ENCODE measurements around the gene TIPARP.

Gene TIPARP

DNA sequence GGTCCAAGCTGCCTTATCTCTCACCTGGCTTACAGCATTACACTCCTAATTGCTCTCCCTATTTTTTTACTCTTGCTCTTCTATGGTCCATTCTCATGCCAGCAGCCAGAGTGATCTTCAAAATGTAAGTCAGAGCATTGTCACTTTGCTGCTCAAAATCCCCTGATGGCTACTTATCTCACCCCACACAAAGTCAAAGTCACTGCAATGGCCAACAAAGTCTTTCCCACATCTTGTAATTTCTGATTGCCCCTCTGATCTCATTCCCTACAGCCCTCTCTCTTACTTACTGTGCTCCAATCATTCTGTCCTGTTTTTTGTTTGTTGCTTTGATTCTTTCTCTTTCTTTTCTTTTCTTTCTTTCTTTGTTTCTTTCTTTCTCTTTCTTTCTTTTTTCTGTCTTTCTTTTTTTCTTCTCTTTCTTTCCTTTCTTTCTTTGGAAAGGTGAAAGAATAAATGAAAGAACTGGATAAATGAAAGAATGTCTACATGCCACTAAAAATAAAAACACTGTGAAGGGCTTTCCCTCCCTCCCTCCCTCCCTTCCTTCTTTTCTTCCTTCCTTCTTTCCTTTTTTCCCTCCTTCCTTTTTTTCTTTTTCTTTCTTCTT lies 34.9 kb upstream of the TIPARP start:
- TF ChIP-seq, protein P1, sequence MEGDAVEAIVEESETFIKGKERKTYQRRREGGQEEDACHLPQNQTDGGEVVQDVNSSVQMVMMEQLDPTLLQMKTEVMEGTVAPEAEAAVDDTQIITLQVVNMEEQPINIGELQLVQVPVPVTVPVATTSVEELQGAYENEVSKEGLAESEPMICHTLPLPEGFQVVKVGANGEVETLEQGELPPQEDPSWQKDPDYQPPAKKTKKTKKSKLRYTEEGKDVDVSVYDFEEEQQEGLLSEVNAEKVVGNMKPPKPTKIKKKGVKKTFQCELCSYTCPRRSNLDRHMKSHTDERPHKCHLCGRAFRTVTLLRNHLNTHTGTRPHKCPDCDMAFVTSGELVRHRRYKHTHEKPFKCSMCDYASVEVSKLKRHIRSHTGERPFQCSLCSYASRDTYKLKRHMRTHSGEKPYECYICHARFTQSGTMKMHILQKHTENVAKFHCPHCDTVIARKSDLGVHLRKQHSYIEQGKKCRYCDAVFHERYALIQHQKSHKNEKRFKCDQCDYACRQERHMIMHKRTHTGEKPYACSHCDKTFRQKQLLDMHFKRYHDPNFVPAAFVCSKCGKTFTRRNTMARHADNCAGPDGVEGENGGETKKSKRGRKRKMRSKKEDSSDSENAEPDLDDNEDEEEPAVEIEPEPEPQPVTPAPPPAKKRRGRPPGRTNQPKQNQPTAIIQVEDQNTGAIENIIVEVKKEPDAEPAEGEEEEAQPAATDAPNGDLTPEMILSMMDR (IDR thresholded peaks at IDR 0.05; ENCODE audit: borderline replicate concordance, insufficient read depth, low read depth, low read length), result no peak
- H3K4me3 ChIP-seq (ENCODE audit: low read depth, low read length), result no peak overlapping the region

DNA sequence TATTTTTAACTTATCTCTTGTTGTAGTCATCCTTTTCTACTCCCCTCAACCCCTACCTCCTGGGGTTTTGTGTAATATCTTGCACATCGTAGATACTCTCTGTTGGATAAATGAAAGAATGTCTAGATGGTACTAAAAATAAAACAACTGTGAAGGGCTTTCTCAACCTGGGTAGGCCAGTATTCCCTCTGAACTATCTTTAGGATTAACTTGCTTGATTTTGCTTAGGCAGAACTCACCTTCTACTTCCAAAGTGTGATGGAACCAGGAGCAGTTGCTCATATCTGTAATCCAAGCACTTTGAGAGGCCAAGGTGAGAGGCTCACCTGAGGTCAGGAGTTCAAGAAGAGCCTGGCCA lies 32.8 kb upstream of the TIPARP start:
- TF ChIP-seq, protein P1 (IDR thresholded peaks at IDR 0.05; ENCODE audit: borderline replicate concordance, insufficient read depth, low read depth, low read length), result no peak
- no peak overlapping the region for H3K4me3 ChIP-seq (ENCODE audit: low read depth, low read length)

DNA sequence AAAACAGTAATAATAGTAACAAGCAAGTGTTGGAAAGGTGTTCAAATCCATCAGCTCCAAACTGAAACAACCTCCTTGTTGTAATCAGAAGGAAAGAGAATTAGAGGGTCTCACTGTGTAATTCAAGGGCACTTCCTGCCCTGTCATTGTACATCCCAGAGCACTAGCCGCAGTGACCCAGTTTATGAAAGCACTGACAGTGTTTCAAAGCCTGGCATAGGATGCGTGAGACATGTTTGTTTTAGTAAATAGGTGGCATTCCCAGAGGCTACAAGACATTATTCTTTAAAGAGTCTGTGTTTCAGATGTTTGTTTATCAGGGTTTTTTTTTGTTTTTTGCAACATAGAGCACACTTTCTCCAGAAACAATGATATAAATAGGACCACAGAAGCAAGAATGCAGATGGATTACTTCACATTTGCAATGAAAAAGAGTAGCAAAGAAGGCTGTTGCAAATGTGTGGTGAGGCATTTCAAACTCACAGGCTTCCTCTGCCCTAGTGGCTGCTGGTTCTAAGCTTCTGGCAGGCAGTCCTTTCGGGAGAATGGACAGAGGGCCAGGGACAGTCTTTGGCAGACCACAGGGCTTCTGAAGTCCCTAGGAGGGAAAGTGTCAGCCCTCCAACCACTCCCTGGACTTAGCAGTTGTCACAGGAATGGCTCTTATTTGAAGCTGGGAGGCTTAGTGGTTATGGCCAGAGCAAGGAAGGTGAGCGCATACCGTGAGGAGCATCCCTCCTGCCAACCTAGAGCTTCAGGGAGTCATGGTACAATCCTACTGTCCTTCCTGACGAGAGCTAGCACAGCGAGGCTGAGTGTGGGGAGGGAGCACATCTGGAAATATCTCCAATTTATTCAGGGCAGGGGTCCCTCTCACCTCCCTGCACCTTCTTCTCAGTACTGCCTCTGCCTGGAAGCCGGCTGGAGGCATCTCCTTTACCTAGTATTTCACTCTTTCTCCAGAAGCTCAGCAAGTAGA lies 31.4 kb upstream of the TIPARP start:
- TF ChIP-seq, protein P1 (IDR thresholded peaks at IDR 0.05; ENCODE audit: borderline replicate concordance, insufficient read depth, low read depth, low read length), result no peak
- H3K4me3 ChIP-seq (ENCODE audit: low read depth, low read length), result no peak overlapping the region

DNA sequence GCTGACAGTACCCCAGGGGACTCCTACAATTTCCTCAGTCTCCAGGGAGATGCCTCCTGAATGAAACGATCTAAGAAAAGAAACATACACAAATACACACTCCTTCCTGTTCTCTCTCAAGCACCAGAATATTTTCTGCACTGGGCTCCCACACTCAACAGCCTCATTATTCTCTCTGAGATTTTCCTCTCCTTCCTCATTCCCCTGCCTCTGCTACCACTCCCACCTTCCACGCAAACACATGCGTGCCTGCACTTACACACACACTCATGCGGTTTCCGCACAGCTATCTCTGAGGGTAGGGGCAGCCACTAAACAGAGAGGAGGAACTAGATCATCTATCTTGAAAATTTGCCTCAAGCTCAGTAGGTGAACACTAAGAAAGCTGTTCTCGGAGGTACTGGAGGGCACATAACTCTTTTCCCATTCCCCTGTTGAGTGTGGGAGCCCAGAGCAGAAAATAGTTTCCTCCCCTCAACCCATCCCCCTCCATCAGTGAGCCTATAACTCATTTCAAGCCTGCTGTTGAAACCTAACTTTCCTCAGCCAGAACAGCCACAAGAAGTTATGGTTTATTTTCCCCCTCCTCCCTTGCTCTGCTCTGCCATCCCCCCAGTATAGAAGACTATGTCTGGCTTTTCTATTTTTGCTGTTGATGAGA lies 30.5 kb upstream of the TIPARP start:
- TF ChIP-seq, protein P1 (IDR thresholded peaks at IDR 0.05; ENCODE audit: borderline replicate concordance, insufficient read depth, low read depth, low read length), result no peak
- H3K4me3 ChIP-seq (ENCODE audit: low read depth, low read length), result peak overlapping the region; percentile 6

DNA sequence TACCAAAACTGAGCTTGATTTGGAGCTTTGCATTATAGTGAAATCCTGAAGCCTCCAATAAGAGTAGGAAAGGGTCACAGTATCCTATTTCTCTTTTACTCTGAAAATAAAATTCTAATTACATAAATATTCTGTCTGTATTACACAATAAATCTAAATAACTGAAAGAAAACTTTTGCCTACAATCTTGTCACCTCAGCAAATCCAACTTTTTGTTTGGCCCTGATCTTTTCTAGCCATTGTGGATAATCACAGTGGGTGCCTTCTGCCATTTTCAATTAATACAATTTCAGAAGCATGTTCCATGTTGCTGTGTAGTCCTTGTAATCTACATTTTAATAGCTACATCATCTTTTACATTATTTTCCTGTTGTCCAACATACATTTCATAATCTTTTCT lies 29.4 kb upstream of the TIPARP start:
- TF ChIP-seq, protein P1 (IDR thresholded peaks at IDR 0.05; ENCODE audit: borderline replicate concordance, insufficient read depth, low read depth, low read length), result no peak
- H3K4me3 ChIP-seq (ENCODE audit: low read depth, low read length), result no peak overlapping the region

DNA sequence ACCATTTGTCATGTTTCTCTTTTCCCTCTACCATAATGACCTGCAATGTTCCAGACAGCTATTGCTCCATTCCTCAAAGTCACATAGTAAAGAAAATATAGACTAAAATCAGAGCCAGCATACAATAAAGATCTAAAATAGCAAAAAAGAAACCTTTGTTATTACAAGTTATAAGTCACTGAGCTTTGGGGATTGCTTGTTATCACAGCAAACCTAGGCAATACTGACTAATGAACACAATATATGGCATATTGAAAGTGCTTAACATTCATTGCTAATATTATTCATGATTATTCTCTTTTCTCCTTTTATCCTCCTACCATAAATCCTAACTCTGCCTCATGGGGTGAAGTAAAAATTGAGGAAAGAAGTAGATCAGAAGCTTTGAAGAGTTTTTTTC lies 27.4 kb upstream of the TIPARP start:
- TF ChIP-seq, protein P1 (IDR thresholded peaks at IDR 0.05; ENCODE audit: borderline replicate concordance, insufficient read depth, low read depth, low read length), result no peak
- H3K4me3 ChIP-seq (ENCODE audit: low read depth, low read length), result no peak overlapping the region

All from GM12875 (cell line).